GM19023 (cell line): ENCODE data around the gene GNAZ.

Experiments
- ATAC-seq: cut with Tn5 transposase; IDR thresholded peaks from one replicate; pipeline ENCODE4 v1.9.1; 2021; ENCODE audit warnings: mild to moderate bottlenecking, moderate library complexity; ENCODE audit not compliant: unreplicated experiment

GNAZ gene

DNA sequence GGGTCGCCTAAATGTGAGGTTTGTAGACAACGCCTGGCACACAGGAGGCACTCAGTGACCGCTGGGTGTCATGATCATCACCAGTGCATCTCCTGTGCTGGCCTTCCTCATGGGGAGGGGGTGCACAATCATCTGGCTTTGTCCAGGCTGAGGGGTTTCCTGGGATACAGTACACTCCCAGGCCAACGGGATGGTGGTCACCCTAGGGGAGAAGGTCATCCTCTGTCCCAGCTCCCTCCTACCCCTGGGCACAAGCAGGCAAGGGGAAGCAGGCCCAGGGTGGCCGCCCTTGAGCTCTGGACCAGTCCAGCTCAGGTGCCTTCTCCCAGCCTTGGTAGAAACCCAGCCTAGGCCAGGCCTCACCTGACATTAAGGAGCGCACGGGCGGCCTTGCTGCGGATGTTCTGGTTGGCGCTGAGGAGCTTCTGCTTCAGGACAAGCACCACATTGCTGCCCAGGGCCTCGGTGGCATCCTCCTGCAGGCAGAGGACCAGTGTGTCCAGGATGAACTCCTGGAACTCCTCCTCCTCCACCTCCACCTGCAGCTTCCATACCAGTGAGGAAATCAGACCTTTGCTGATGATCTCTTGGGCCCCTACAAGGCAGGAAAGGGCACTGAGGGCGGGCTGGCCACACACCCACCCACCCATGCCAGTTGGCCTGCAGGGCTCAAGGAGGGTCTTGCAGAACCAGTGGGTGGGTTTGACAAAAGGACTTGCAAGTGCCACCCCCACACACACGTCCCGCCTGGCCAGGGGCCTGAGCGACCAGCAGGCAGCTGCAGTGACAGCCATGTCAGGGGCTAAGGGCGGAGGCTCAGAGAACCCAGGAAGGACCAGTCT is 6.6 kb upstream of the GNAZ start:
- no peak for ATAC-seq

DNA sequence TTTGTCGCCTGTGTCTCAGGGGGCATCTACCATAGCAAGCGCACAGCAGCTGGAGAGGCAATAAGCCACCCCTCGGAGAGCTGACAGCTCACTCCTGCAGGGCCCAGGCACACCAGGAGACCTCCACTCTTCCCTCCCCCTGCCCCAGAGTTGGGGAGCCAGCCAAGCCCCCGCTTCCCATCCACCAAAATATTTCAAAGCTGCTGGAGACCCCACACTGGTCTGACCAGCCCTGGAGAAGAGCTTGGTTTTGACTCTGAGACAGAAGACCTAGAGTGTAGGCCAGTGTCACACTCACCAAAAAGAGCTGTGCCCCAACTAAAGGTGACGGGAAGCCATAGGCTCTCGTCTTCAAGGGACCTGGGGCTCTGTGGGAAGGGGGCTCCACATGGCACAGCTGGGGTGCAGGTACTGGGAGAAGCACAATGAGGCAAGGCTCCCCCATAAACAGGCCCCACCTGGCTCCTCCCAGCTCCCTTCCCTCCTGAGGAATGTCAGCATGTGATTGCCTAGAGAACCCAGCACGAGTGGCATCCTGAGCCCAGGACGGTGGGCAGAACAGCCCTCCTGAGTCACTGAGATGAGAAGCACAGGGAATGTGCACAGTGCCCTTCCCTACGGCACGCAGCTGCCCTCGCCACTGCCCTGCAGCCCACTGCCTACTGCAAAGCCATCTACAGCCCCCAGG is 5.8 kb upstream of the GNAZ start:
- ATAC-seq: no peak

DNA sequence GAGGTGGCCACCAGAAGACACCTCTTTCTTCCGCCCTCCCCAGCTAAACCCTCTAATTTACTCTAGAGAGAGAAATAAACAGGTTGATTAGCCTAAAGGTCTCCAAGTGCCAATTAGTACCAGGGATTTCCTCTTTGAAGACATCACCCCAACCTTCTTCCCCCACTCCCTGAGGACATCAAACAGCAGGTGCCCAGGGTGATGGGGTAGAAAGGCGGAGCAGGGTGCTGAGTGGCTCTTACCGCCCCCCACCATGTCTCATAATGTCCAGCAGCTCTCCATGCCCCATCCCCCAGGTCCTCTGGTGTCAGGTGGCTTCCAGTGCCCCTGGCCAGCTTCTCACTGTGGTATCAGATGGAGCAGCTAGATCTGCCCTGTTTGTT is 5.3 kb upstream of the GNAZ start:
- ATAC-seq: no peak

DNA sequence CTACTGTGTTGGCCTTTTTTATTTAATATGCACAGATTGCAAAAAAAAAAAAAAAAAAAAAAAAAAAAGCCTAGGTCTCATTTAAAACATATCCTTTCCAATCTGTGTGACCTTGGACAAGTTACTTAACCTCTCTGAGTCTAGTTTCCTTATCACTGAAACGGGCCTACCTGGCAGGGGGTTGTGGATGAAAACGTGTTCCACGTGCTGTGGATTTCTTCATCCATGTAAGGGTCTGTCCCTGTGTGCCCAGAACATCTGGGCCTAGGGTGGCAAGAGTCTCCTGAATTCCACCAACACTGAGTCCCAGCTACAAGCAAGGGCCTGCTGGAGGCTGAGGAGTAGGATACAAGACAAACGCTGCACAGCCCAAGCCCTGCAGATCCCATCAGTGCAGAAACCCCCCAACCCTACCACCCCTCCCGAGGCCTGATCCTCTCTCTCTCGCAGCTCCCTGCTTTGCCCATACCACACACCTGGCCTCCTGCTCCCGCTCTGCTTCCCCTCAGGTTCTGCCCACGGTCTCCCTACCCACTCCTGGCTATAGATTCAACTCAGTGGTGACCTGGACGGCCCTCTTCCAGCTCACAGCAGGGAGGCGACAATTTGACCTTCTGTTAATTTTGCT is 4.7 kb upstream of the GNAZ start:
- no peak for ATAC-seq

DNA sequence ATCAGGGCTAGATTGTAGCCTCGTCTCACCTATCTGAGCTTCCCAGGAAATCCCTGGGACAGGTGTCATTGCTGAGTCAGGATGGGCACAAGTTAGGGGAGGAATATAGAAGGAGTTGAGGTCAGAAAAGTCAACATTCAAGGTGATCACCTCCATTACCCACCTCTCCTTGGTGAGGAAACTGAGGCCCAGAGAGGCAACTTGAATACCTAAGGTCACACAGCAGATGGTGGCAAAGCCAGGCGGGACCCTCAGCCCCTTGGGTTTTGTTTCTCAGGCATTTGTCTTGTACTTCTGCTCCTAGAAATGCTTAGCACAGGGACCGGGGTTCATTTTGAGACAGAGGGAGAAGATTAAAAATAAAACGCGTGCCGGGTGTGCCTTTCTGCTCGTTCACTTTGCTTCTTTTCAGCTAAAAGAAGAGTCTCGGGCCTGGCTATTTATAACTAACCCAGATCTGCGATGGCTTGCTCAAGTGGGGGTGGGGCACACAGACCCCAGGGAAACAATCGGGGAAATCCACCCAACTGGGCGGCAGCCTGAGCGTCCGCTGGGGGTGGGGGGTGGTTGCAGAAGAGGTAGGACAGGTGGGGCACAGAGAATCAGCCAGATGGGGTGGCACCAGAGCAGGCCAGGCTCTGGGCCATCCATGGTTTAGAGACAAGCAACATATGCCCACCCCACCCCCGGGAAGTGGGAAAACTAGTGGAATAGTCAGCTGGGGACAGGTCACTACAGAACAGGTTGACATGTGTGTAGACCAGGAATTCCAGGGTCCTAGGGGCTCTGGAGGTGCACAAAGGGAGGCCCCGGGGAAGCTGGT is 3.9 kb upstream of the GNAZ start:
- ATAC-seq: no peak

DNA sequence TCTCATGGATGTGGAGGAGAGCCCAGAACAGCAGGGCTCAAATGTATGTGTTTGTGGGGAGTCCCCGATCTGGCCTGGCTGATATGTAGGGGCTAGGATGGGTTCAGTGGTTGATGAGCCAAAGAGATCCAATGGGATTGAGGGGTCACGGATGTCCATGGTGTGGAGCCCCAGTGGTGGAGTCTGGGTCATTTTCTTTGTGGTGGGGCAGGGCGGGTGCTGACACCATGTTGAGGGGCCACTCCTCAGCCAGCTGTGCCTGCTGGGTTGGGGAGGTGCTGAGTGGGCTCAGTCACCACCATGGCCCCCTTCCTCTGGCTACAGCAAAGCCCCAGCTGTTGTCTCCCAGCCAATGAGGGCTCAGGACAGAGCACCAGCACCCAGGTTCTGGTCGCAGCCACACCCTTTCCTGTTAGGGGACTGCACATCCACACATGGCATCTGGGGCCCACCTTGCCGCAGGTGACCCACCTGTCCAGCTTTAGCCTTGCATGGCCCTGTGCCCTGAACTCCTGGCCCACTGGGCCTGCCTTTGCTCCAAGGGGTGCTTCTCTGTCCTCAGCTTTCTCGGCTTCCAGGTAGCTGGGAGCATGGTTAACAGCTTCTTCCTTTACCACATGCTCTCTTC is 3.2 kb upstream of the GNAZ start:
- ATAC-seq: no peak

DNA sequence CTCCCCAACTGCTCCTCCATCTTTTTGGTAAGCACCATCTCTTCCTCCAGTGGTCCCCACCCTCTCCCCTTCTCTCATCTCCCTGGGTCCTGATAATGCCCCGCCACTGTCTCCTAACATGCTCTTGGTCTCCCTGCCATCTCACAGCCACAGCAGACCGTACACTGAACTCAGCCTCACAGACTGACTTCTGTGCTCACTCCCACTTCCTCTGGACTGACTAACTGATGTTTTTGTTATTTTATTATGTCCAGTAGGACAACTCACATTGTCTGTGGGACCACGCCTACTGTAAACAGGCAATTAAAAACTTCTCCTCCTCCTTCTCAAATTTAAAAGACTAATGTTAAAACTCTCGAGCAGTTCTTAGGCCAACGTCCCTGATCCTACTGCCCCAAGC is 2.6 kb upstream of the GNAZ start:
- no peak for ATAC-seq

DNA sequence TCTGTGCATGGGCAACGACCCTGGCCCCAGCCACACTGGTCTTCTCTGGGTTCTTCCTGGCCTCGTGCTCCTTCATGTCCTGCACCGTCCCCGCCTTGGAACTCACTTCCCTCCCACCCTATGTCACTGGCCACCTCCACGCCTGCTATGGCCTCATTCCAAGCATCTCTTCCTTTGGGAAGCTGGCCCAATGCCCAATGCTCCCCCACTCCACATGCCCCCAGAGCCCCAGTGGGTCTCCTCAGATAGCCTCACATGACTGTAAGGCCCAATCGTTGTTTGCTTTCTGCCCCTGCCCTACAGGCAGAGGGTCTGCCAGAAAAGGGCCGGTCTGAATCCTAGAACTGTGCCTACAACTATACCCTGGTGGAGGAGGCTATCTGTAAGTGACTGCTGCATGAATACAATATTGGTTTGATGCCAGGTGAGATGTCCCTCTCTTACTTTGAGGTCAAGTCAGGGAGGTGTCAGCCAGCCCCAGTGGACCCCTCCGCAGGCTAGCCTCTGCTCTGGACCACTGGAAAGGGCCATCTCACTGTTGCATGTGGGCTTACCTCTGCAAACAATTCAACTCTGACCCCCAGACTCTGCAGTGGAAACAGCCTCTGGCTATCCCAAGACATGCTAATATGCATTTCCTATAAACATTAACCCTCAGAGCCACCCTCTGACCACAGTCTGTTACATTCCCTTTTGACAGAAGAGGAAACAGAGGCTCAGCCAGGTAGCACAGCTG is 2.1 kb upstream of the GNAZ start:
- no peak for ATAC-seq

DNA sequence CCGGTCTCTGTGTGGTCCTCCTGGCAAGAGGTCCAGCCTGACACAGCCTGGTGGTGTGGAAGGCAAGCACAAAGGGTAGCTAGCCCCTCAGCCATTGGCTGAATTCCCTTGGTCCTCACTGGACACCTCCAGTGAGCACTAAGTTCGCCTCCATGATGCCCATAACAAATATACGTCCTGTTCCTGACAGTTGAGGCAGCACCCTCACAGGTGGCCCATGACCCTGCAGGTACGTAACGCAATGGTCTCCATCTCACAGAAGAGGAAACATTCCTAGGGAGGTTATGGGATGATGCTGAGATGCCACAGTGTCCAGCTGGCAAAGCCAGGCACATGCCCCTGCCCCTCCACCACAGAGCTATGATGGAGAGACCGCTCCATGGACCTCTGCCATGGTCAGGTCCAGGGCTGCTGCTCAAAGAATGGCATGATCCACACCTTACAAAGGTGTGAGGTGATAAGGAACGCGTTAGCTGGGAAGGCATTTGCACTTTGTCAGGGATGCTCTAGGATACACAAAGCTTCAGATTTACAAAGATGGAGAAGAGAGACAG is 1.4 kb upstream of the GNAZ start:
- no peak for ATAC-seq

DNA sequence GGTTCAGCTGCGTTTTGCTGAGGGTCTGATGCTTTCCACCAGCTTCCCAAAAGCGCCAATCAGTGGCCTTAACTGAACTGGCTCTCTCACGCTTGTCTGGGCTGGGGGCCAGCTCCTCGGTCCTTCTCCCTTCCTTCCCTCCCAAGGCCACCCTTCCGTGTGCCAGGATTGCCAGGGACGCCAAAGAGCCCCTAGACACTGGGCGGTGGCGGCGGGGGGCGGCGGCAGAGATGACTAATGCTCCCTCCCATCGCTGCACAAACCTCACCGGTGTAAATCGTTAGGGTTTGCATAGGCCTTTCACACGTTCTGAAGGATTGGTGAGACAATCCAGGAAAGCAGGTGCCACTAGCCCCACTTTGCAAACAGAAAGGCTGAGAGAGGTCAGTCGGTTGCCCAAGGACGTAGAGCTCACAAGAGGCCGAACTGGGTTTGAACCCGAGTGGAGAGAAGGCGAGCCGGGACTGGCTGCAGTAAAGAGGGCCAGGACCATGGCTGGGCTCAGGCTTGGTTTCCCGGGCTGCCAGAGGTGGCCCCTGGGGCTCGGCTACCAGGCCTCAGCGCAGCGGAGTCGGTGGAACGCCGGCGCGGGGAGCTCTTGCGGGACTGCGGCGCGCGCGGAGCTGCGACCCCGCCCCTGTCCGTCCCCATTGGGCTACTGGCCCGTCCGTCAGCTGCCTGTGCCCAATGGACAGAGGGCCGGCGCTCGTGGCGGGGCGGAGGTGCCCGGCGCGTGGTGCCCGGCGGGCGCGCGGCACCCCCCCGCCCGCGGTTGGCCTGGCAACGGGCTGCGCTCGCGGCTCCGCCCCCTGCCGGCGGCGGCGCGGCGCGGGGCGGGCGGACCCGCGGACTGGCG is 589 bp upstream of the GNAZ start:
- peak; percentile 78 for ATAC-seq

DNA sequence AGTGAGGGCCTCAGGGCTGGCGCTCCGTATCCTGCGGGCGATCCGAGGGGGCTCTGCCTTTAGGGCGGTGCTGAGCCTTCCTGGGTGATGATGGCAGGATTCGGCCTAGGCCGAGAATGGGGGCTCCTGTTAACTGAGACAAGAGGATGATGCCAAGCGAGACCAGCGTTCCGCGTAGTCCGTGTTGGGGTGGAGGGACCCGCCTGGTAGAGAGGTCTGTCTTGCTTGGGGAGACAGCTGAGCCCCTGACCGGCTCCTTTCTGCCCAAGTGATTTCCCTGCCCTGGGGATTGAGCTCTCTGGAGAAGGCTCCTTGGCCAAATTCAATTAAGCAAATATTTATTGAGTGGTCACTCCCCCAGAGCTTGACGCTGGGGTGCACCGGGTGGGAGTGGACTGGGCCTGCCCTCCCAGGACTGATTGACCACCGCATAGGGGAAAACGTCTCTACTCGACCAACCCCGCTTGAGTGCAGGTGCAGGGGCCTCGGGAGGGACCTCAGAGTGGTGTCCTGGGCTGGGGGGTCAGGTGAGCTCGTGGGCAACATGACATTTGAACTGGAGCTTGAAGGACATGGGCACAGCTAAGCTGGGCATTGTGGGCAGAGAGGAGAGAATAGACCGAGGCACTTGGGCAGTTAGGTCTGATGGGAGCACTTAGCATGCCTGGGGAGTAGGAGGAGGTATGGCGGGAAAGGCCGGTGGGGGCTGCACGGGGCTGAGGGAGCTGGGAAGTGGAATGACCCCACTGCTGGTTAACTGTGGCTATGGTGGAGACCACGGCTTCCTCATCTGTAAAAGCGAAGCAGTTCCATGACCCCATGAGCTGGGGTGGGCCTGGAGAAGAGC is 1.1 kb downstream of the GNAZ start:
- ATAC-seq: no peak

DNA sequence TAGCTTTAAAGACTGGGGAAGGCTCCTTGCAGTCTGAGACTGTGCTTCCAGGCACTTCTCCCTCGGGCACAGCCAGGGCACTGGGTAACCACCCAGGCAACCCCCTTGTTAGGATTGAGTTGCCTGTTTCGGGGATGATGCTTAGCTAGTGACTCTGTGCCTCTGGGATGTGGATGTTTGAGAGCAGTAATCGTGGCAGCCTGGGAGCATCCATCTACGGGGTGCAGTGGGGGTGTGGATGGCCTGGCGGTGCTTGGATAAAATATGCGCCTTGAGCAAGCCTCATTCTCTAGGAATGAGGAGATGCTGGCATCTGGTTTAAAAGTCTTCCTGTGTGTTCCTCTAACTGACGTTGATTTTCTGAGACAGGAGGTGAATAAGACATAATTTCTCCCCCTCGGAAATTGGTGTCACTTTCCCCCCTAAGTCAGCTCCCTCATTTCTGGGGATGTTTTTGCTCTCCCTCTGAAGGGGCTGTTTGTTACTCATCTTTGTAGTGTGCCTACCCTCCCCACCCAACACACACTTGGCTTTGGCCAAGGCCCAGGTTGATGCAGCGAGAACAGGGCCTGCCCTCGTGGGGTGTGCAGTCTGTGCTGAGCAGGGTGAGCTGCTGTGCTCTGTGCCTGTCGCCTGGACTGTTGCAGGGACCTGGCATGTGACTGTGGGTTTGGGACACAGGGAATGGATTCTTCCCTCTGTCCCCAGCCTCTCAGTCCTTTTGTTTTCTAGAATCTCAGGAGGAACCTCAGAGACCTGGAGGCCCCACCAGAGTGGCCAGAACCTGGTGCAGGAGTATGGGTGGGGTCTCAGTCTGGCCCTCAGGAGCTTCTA is 2.0 kb downstream of the GNAZ start:
- ATAC-seq: no peak

DNA sequence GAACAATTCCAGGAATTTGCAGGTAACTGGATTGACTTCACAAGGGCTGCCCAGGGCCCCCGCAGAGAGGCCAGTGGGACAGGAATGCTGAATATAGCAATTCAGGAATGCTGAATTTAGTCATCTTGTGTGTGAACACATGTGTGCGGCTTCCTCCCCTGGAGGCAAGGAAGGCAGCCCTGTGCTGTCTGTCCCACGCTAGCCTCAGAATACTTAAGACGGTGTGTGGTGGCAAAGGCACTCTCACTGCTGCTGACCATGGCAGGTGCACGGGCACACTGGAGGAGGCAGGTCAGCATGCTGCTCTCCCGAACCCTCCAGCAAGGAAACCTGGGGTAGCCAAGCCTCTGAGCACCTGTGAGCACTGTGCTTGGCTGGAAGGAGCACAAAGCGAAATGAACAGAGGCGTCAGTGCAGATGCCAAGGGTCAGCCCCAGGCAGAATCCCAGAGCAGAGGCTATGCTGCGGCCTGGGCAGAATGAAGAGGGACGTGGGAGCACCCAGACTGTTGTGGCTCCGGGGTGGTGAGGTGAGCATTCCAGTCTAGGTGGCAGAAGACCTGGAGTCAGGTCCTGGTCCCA is 2.7 kb downstream of the GNAZ start:
- no peak for ATAC-seq

DNA sequence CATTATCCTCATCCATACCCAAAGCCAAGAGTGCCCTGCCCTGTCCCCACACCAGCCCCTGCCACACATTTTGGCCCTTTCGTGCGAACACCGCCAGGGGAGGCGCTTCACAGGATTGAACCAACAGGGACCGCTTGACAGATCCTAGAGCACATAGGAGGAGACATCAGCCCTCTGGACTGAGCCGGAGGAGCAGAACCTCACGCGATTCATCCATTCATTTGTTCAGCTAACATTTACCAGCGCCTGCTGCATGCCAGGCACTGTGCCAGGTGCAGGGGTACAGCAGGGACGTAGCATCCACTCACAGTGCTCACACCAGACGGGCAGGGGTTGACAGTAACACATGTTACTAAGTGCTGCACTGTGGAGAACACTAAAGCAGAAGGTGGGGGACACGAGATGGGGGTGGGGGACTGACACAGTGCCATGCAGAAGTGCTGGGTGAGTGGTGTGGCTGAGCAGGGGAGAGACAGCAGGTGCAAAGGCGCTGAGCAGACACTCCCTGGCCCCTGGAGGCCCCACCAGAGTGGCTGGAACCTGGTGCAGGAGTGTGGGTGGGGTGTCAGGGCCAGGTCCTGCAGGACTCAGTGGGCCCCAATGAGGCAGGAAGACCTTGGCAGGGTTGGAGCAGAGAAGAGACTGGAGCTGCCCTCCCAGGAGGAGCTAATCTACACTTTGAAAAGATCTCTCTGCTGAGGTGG is 3.4 kb downstream of the GNAZ start:
- no peak for ATAC-seq

DNA sequence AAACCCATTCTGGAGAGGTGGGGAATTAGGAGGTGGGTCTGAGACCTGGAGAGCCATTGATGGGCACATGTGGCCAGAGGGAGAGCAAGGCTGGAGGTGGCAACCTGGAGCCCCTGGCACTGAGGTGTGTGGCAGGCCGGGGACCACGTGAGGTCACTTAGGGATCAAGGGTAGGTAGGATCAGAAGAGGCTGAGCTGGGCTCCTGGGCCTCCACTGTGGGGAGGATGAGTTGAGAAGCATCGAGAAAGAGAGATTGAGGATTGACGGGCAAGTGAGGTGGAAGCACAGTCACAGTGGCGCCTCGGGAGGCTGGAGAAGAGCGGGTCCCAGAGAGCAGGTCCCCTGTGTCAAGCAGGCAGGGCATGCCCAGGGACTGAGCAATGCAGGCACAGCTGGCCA is 4.1 kb downstream of the GNAZ start:
- no peak for ATAC-seq

DNA sequence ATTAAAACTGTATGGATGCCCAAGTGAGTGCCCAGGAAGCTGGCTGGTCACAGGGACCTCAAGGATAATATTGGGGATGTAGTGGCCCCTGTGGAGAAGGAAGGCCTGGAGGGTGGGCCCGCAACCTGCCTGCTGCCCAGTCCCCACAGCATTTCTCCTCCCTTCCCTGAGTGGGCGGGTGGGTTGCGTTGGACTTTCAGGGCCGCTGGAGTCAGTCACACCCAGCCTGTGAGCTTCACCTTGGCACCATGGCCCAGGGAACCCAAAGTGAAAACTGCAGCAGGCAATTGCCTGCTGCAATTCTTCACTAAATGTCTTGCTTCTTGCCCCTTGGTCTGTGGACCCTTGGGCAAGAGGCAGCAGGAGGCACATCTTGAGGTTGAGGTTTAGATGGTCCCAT is 4.7 kb downstream of the GNAZ start:
- ATAC-seq: no peak
